Stimulated activated CD8-positive, alpha-beta memory T cell treated with anti-CD3 and anti-CD28 coated beads, Interleukin-4, amount 100 ng/mL, for 48 hours (primary cell): ENCODE data around the gene RB1.
A peak's percentile ranks its signal among the peaks of the same experiment; 100 is the strongest.

Experiments
- DNase-seq: peaks from one replicate; pipeline ENCODE4 v3.0.0-alpha.2; 2020

The RB1 gene

DNA sequence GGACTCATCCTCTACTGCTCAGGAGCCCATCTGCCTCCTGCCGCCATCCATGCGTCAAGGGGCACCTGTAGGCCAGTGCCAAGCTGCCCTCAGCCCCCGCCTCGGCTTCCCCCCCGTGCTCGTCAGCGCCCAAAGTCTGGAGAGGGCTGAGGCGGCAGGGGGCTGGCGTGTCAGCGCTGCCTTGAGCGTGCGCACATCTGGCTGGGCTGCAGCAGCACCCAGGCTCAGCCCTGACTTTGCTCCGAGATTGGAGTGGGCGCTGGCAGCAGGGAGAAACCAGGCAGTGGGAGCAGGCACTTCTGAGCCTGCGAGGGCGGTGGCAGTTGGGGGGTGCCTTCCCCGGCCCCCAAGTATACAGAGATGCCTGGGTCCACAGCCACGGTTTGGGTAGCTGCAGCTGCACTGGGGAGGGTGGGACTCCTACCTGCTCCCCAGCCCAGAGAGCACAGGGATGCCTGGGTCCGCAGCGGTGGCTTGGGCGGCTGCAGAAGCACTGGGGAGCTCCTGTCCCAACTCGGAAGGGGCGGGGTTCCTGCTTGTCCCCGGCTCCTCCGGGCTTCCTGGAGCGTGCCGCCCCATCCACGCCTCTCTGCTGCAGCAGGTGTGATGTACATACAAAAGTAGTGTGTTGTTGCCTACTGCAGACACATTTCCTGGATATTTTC is 154.2 kb downstream of the RB1 start:
- no peak for DNase-seq

DNA sequence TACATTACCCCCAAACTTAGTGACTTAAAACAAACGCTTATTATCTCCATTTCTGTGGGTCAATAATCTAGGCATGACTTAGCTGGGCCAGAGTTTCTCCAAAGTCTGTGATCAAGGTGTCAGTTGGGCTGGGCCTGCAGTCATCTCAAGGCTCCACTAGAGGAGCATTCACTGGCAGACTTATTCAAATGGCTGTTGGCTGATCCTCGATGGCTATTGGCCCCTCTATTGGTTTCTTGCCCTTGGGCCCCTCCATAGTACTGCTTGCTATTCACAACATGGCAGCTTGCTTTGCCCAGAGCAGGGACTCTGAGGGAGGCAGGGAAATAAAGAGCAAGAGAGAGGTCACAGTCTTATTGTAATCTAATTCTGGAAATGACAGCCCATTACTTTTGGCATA is 171.7 kb downstream of the RB1 start:
- DNase-seq, result no peak

DNA sequence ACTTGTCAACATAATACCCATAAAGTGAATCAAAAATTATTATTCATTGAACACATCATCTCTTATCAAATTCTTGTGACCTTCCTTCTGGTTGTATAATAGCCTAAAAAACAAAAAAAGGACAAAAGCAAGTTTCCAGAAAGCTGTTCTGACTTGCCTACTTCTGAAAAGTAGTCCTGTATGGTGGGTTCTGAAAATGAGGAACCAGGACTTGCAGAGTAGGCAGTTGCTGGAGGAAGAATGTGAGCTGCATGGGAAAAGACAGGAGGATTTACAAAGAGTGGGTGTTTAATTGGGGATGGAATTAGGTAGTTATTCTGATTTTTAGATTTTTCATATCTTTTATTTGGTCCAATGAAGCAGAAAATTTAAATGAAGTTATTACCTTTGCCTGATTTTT is 172.7 kb downstream of the RB1 start:
- no peak for DNase-seq

DNA sequence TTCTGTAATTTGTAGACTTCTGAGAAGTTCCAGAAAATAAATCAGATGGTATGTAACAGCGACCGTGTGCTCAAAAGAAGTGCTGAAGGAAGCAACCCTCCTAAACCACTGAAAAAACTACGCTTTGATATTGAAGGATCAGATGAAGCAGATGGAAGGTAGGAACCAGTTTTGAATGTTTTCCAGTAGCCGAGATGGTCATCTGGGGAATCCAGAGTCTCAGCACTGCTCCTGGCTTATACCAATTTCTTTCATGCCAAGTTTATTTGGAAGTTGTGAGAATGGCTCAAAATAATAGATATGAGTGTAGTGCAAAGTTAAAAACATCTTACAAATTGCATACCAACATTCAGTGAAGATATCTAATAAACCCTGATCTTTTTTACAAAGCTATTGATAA is 173.1 kb downstream of the RB1 start:
- no peak for DNase-seq

DNA sequence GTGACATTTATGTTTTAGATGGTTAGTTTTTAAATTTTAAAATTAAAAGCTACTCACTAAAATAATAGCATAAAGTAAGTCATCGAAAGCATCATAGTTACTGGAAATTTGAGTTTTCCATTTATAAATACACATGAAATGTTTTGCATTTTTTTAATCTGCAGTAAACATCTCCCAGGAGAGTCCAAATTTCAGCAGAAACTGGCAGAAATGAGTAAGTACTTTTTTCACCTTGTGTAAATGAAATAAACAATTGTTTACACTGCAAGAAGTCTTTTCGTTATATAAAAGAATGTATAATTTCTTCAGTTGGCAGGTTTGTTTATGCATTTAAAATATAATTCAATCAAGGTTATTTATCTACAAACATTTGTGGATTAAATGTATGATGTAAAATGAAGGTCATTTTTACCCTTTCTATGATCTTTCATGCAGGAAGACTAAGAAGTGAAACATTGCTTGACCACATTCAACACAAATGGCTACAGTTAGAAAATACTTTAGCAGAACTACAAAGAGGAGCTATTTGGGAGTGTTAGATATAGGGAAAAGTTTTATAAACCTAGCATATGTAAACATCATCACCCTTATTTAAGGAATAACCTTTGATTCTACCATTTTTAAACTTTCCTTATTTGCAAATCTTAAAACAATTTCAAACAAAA is 173.8 kb downstream of the RB1 start:
- DNase-seq, result no peak

DNA sequence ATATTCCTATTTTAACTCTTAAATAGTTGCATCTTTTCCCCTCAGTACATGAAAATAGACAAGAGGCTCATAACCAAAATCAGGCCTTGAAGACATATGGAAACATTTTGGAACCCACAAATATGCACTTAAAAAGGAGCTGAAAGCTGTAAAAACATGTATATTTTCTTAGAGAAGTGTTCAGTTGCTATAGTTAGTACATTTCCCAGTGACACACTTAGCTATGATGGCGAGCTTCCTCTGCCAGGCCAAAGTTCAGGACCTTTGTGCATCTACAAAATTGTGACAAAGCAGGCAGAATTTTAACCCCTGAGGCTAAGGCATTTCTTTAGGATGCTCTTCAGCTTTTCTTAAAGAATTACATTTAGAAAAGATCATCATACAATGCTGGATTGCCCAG is 174.8 kb downstream of the RB1 start:
- no peak for DNase-seq

DNA sequence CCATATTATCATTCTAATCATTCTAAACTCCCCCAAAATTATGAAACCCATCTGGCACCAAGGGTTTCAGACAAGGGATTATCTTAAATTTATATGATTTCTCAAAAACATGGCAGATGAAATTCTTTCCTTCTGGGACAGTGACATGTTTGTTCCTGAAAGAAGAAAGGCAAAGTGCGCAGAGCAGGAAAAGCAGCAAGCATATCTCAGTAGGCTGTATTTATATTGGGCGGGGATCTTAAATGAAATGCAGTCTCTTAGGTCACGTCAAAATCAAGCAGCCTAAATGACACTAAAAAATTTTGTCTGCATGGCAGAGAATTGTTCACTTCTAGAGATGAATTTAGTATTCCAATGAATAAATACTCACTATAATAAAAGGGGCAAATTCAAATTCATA is 180.0 kb downstream of the RB1 start:
- DNase-seq, result no peak

DNA sequence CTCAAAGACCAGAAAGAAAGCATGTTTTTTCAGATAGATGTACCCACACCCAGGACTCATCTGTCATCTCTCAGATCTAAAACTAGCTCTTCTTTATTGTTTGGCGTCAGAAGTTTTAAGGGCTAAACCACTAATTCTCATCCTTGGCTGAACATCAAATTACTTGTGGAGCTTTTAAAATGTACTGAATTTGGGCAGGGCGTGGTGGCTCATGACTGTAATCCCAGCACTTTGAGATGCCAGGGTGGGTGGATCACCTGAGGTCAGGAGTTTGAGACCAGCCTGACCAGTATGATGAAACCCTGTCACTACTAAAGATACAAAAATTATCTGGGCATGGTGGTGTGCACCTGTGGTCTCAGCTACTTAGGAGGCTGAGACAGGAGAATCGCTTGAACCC is 181.9 kb downstream of the RB1 start:
- no peak for DNase-seq

DNA sequence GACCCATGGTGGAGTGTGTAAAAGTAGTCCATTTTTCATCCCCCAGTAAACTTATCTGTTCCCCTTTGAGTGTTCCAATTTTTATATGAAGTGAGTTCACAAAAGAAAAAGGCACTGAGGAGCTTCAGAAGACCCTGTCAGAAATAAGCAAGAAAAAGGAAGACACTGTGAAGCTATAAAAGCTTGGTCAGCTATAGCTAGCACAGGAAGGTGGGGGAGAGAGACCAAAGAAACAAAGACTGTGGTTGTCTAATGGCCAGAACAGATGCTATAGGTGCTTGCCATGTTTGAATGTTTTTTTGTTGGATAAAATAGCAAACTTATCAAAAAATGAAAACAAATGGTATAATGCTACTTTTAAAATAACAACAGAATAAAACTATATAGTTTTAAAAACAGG is 182.8 kb downstream of the RB1 start:
- DNase-seq, result no peak

DNA sequence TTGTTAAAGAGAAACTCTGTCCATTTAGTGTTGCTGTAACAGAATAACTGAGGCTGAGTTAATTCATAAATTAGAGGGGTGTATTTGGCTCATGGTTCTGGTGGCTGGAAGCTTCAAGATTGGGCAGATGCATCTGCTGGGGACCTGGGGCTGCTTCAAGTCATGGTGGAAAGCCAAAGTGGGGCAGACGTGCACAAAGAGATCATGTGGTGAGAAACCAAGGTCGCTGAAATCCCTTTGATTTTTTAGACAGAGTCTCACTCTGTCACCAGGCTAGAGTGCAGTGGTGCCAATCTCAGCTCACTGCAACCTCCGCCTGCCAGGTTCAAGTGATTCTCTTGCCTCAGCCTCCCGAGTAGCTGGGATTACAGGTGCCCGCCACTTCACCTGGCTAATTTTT is 183.3 kb downstream of the RB1 start:
- DNase-seq, result no peak

DNA sequence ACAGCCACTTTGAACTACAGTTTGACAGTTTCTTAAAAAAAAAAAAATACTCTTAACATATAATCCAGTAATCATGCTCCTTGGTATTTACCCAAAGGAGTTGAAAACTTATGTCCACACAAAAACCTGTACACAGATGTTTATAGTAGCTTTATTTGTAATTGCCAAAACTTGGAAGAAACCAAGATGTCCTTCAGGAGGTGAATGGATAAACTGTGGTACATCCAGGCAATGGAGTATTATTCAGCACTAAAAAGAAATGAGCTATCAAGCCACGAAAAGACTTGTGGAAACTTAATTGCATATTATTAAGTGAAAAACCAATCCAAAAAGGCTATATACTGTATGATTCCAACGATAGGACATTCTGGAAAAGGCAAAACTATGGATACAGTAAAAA is 184.4 kb downstream of the RB1 start:
- DNase-seq, result no peak

DNA sequence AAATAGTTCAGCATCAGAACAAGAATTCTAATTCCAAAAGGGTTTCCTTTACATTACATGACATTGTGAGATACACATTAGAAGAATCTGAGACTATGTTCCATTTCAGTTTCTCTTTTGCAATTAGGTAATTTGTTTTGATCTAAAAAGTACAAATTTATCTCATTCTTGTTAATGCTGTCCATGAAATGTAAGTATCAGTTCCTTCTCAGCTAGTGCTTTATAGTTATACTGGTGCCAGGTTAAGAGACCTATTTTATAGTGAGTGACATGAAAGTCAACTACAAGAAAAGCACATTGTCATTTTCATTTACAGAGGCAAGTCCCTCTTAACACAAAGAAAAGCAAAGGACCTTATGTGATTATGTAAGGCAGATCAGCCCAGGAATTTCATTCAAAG is 185.4 kb downstream of the RB1 start:
- no peak for DNase-seq

DNA sequence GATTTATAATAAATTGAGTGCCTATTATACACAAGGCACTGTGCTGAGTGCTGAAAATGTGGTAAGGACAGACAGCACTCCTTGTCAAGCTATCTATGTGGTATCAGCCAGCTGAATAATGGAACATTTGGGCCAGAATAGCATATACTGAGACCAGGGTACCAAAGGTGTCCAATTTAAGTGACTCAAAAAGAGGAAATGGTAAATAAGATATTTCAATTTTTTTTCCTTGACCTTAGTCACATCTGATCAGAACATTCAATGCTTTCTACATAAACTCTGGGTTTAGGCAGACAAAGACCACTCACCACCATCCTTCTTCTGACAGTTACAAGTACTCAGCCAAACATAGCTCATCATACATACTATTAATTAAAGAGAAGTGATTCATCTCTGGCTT is 186.1 kb downstream of the RB1 start:
- DNase-seq, result no peak

DNA sequence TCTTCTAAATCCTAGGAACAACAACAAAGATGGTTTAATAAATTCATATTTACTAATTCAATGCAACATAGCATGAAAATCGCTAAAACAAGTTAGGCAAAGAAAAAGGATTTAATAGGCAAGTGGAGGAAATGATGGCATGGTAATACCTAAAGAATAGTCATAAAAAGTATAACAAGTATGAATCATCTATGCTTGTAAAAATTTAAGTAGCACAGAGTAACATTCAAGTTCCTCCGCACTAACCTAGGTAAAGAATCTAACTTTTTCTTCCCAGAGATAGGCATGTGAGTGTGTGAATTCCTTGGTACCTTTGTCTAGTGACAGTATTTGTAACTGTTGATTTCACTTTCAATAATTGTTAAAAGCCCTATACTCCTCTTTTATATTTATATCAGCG is 186.7 kb downstream of the RB1 start:
- DNase-seq, result no peak

DNA sequence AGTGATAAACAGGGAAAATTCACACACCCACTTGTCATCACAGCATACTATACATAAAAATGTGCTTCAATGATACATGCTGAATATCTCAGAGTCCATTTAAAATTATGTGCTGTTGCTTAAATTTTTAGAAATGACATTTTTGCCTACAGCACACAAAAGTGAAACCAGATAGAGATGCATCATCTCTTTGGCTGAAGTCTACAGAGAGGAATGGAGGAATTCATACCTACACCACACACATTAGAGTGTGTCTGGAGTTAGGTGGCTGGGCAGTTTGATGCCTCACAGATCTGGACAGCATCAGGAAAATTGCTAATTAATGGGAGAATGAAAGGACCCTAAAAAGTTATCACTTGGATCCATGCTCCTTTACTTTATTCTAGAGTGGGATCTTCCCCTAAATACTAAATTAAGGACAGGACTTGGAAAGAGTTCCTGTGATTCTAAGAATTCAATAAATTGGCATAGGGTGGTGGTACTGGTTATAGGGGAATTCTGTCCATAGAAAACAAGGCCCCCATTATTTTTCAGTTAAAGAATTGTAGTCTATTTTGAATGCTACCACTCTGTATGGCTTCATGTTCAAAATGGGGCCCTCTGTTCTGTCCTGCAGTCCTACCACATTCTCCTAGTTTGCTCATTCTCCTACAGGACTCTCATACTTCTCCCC is 188.0 kb downstream of the RB1 start:
- DNase-seq, result no peak

DNA sequence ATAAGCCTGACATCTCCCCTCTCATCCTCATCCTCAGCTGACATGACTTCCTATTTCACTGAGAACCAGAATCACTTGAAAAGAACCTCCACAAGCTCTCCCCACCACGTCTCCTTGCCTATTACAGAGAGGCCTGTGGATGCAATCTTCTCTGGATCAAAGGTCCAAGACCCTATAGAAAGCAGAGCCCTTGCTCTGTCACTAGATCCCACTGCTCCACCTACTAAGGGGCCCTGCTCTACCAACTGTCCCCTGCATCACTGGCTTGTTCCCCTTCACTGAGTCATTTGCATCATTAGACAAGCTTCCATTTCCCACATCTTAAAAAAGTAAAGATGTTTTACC is 188.5 kb downstream of the RB1 start:
- no peak for DNase-seq

DNA sequence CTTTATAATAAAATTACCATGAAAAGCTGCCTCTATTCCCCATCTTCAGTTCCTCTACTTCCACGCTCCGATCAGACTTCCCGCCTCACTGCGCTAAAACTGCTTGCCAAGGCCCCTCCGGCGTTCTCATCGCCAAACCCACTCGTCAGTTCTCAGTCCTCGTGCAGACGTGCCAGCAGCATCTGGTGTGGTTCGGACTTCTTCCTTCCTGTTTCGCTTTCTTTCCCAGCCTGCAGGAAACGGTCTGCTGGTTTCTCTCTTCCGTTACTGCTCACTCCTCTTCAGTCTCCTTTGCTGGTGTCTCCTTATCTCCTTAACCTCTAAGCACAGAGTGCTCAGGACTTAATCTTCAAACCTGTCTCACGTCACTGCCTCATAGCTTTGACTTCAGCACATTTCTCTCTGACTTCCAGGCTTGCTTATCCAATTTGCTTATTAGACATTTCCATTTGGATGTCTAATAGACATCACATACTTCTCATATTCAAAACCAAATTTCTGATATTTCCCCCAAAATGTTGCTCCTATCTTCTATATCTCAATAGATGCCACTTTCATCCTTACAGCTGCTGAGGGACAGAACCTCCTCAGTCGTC is 189.0 kb downstream of the RB1 start:
- DNase-seq, result peak; percentile 75

DNA sequence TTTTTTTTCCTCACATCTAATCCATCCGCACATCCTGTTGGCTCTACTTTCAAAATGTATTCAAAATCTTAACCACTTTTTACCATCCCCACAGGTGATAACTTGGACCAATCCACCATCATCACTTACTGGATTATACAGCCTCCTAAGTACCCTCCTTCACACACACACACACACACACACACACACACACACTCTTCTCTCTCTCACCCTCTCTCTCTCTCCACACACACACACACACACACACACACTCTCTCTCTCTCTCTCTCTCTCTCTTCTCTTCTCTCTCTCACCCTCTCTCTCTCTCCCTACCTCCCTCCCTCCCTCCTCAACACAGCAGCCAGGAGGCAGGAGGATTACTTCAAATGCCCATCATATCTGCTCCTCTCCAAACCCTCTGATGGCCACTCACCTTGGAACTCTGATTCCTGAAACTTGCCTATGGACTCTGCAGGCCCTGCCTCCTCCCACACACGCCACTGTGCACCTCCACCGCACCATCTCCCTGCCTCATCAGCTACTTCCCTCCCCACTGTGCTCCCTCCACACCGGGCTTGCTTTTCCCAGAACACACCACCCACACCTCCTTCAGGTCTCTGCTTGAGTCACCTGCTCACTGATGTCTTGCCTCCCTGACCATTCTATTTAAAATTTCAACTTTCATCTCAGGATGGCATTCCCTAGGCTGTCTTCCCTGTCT is 189.7 kb downstream of the RB1 start:
- DNase-seq, result no peak

DNA sequence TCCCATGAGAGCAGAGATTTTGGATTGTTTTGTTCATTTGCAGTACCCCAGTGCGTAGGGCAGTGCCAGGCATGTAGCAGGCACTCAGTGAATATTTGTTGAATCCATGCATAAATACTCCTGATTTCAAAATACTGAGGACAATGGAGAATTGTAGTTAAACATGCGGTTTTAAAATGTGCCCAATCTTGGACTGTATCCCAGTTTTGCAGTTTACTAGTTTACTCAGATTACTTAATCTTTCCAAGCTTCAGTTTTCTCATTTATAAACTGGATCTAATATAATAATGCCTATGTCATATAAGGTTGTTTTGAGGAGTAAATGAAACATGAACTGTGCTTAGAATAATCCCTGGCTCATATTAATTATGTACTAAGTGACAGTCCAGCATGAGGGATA is 190.3 kb downstream of the RB1 start:
- DNase-seq, result no peak

DNA sequence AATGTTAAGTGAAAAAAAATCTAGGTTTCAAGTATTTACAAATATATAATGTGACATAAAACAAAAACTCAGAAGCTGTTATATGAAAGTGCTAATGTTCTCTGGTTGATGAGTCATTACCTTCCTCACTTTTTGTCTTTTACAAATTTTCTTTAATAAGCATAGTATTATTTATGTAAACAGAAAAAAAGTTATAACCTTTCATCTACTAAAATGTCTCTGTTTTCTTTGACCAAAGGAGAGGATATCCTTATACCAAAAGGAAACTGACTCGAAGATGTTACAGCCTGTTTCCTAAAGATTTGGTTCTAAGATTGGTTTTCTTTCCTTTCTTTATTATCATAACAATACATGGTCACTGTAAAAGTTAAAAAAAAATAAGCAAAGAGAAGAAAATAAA is 191.3 kb downstream of the RB1 start:
- no peak for DNase-seq

DNA sequence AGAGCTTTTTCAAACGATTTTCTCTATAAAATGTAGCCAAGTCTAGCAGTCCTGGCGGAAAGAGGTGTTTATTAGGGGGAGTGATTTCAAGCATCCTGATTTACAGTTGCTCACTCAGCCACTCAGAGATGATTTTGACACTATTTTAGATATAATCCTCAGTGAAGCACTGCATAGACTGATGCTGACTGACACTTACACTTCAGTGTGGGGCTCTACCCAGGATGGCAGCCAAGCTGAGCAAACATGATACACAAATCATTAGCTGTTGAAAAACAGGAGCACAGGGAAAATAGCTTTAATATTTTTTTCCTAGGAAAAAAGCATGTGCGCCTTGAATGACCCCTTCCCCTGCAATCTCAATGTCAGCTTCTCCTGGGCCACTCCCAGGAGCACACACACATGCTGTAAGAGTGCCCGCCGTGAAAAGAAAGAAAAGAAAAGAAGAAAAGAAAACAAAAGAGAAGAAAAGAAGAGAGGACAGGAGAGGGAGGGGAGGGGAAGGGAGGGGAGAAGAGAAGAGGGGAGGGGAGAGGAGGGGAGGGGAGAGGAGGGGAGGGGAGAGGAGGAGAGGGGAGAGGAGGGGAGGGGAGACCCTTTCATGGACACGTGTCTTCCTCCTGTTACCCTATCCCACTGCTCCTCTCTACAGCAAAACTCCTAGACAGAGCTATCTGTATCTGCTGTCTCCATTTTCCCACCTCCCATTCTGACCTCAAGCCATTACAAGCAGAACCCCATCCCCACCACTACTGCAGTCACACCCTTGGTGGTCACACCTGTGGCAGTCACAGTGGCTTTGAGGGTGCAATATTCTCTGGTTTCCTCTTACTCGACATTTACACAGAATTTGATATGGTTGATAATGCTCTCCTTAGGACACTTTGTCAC is 193.0 kb downstream of the RB1 start:
- peak; percentile 61 for DNase-seq

DNA sequence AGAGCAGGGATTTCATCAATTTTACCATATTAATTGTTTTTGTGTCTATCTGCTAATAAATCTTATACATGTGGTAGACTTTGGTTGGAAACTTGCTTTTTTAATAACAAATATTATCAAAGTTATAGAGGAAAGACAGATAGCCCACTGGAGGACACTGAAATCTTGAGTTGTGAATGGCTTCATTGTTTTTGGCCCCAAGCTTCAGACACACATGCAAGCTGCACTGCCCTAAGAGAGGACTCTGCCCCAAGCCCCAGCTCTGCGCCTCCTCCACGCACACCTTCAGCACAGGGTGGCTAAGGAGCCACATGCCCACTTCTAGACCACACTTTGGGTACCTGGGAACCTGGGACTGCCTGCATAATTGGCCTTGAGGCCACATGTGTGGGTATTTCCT is 194.1 kb downstream of the RB1 start:
- no peak for DNase-seq
